HepG2 (cell line): ENCODE measurements around the gene KIF17. TPM values are rescaled to one million over a fixed set of nuclear protein-coding genes. Genes with fewer than 3 reads are reported as not detected.

ENCODE experiments used
- ARID4A ChIP-seq: sonication (generic); formaldehyde crosslinking; IDR thresholded peaks from 2 replicates; pipeline ENCODE4 v1.5.0; 2020; ENCODE audit warnings: mild to moderate bottlenecking, missing genetic modification reagents, borderline replicate concordance
- CC2D1A ChIP-seq: sonication (generic); formaldehyde crosslinking; IDR thresholded peaks from 2 replicates; pipeline ENCODE4 v1.8.1; 2023; ENCODE audit warnings: mild to moderate bottlenecking, missing genetic modification reagents
- DRAP1 ChIP-seq: IDR thresholded peaks from 2 replicates; pipeline ENCODE4 v1.6.1; 2016; ENCODE audit warnings: missing genetic modification reagents, missing compliant biosample characterization
- EZH2 ChIP-seq: conservative IDR thresholded peaks from 2 replicates; pipeline ENCODE4 v1.6.1; 2012; ENCODE audit warnings: mild to moderate bottlenecking, low read depth, low read length, moderate library complexity
- MED1 ChIP-seq: sonication (generic); formaldehyde crosslinking; IDR thresholded peaks from 2 replicates; pipeline ENCODE4 v1.4.0; 2020; ENCODE audit warnings: missing genetic modification reagents
- MTF1 ChIP-seq: sonication (generic); formaldehyde crosslinking; IDR thresholded peaks from 2 replicates; pipeline ENCODE4 v1.5.0; 2020; ENCODE audit warnings: missing genetic modification reagents
- PAX8 ChIP-seq: sonication (generic); formaldehyde crosslinking; IDR thresholded peaks from 2 replicates; pipeline ENCODE4 v1.8.0; 2022; ENCODE audit warnings: mild to moderate bottlenecking, missing genetic modification reagents, borderline replicate concordance
- PREB ChIP-seq: sonication (generic); formaldehyde crosslinking; IDR thresholded peaks from 2 replicates; pipeline ENCODE4 v1.4.0; 2020; ENCODE audit warnings: missing genetic modification reagents
- YEATS4 ChIP-seq: sonication (generic); formaldehyde crosslinking; IDR thresholded peaks from 2 replicates; pipeline ENCODE4 v1.4.0; 2020; ENCODE audit warnings: missing genetic modification reagents, borderline replicate concordance
- ZNF224 ChIP-seq: sonication (generic); formaldehyde crosslinking; IDR thresholded peaks from 2 replicates; pipeline ENCODE4 v1.5.0; 2020; ENCODE audit warnings: mild to moderate bottlenecking, missing genetic modification reagents
- ZNF407 ChIP-seq: sonication (generic); formaldehyde crosslinking; IDR thresholded peaks from one replicate; pipeline ENCODE4 v1.5.1; 2020; ENCODE audit warnings: mild to moderate bottlenecking, missing genetic modification reagents; ENCODE audit errors: not compliant biosample characterization
- ZNF569 ChIP-seq: sonication (generic); formaldehyde crosslinking; IDR thresholded peaks from 2 replicates; pipeline ENCODE4 v1.5.0; 2020; ENCODE audit warnings: mild to moderate bottlenecking, missing genetic modification reagents, moderate library complexity, borderline replicate concordance
- ZNF674 ChIP-seq: sonication (generic); formaldehyde crosslinking; IDR thresholded peaks from 2 replicates; pipeline ENCODE4 v1.5.0; 2020; ENCODE audit warnings: low read depth, mild to moderate bottlenecking, missing genetic modification reagents
- ZNF720 ChIP-seq: sonication (generic); formaldehyde crosslinking; IDR thresholded peaks from 2 replicates; pipeline ENCODE4 v1.4.0; 2020; ENCODE audit warnings: missing genetic modification reagents
- ZSCAN31 ChIP-seq: sonication (generic); formaldehyde crosslinking; IDR thresholded peaks from 2 replicates; pipeline ENCODE4 v1.5.0; 2020; ENCODE audit warnings: low read depth, mild to moderate bottlenecking, missing genetic modification reagents
- polyA plus RNA-seq, 8 experiments: library from polyadenylated mRNA; depleted of rRNA in 3 of 8; stranded (reverse) in 7 of 8; unstranded in 1 of 8; fragments of >200 nt; fragmentation: Illumina TruSeq in 4 of 8; extraction: Trizol in 4 of 8; gene quantifications; 2 replicates each; pipeline versions ENCODE4 v1.2.1 to v1.2.3, GENCODE V29; 2011 to 2016; ENCODE audit warnings: low read depth in 4 of 8, missing spikeins in 1 of 8, mixed read lengths in 1 of 8; ENCODE audit not compliant: insufficient read depth in 1 of 8
- total RNA-seq, 5 experiments: library from RNA; depleted of rRNA; stranded (reverse); fragments of >200 nt; fragmentation: Illumina TruSeq; extraction: Trizol; gene quantifications; 2 replicates each; pipeline ENCODE4 v1.2.3, GENCODE V29; 2016; ENCODE audit warnings: low read depth in 1 of 5

KIF17 gene
- total and polyA plus RNA-seq, 2 of the 13 experiments (the other 11 are each of a cell fraction or from before 2014, with no cell fraction given): 0.24 to 0.44 TPM

GRCh38 chr1:20732588-20733359 is 15.0 kb upstream of the KIF17 start, which contains the start of gene SH2D5 (continued):
- TF ChIP-seq ARID4A (CRISPR knock-in tag) (peak; percentile 48), PREB (no peak), CC2D1A (no peak), ZNF720 (CRISPR knock-in tag) (no peak), MTF1 (0 out of 2 replicates have a peak, but pooled peaks have one; percentile 22), DRAP1 (CRISPR knock-in tag) (no peak), YEATS4 (CRISPR knock-in tag) (peak; percentile 52; the same call in 1 of the 2 replicates), PAX8 (no peak), ZNF407 (CRISPR knock-in tag) (no peak), MED1 (peak; percentile 75), ZNF674 (no peak), ZNF569 (CRISPR knock-in tag) (no peak), EZH2 (no peak), ZSCAN31 (no peak; the same call in 1 of the 2 replicates), ZNF224 (CRISPR knock-in tag) (no peak)
